Natural killer cell (primary cell): ENCODE data around the gene PATJ. TPM values are rescaled to one million over a fixed set of nuclear protein-coding genes. Genes with fewer than 3 reads are reported as not detected.

Experiments
- ATAC-seq, 3 donors: fragments of 150-1000 bp in 2 of 3; fragments of 200-7000 bp in 1 of 3; cut with Tn5 transposase; 1 replicate in 1 of 3; 2 replicates in 2 of 3; pipeline ENCODE4 v1.10.0; 2021; ENCODE audit warnings: mild to moderate bottlenecking in 2 of 3, moderate library complexity in 2 of 3
- DNase-seq, 2 donors: peaks; one replicate each; pipeline versions ENCODE4 v3.0.0 to v3.0.0-alpha.2; 2013 to 2021; ENCODE audit warnings: mixed read lengths in 1 of 2
- H3K27ac ChIP-seq: one replicate; pipeline ENCODE4 v1.5.1; 2013; ENCODE audit warnings: mild to moderate bottlenecking, low read length
- H3K27me3 ChIP-seq: one replicate; pipeline ENCODE4 v1.6.1; 2013; ENCODE audit warnings: low read length; ENCODE audit not compliant: control insufficient read depth, insufficient read depth
- H3K36me3 ChIP-seq: one replicate; pipeline ENCODE4 v1.6.1; 2013; ENCODE audit warnings: low read length; ENCODE audit not compliant: control insufficient read depth, insufficient read depth
- H3K4me1 ChIP-seq: one replicate; pipeline ENCODE4 v1.6.1; 2013; ENCODE audit warnings: low read length; ENCODE audit not compliant: control insufficient read depth, insufficient read depth
- H3K4me3 ChIP-seq: one replicate; pipeline ENCODE4 v1.5.1; 2013; ENCODE audit warnings: low read length
- H3K9me3 ChIP-seq: one replicate; pipeline ENCODE4 v1.6.1; 2013; ENCODE audit warnings: low read length; ENCODE audit not compliant: control insufficient read depth, insufficient read depth
- H3K27ac Mint-ChIP-seq, 2 donors: one replicate each; pipeline ENCODE4 v1.8.0; 2022; ENCODE audit warnings: mild to moderate bottlenecking in 2 of 2, mixed read lengths in 2 of 2, moderate library complexity in 1 of 2
- H3K27me3 Mint-ChIP-seq, 2 donors: one replicate each; pipeline ENCODE4 v1.8.0; 2022; ENCODE audit warnings: low read depth in 2 of 2, mixed read lengths in 2 of 2
- H3K36me3 Mint-ChIP-seq: one replicate; pipeline ENCODE4 v1.8.0; 2022; ENCODE audit warnings: mixed read lengths
- H3K4me1 Mint-ChIP-seq, 2 donors: one replicate each; pipeline ENCODE4 v1.8.0; 2022; ENCODE audit warnings: mixed read lengths in 2 of 2
- H3K4me3 Mint-ChIP-seq: one replicate; pipeline ENCODE4 v1.8.0; 2022; ENCODE audit warnings: mild to moderate bottlenecking, moderate library complexity, mixed read lengths
- H3K9me3 Mint-ChIP-seq, 2 donors: one replicate each; pipeline ENCODE4 v1.8.0; 2022; ENCODE audit warnings: mixed read lengths in 2 of 2
- CTCF ChIP-seq: fragments of 200-600 bp; IDR thresholded peaks from one replicate; pipeline ENCODE4 v1.8.0; 2022; ENCODE audit warnings: antibody characterized with exemption
- WGBS: methylation state at CpG from one replicate; pipeline ENCODE4 v1.1.7; 2013; ENCODE audit warnings: missing lambda C conversion rate; ENCODE audit not compliant: insufficient coverage; 5-methylcytosine and 5-hydroxymethylcytosine counted together
- intact Hi-C: fragments of 100-400 bp; cut with micrococcal nuclease; formaldehyde crosslinking; loops from one replicate; pipeline ENCODE4 v1.14.2; 2022
- total RNA-seq, 4 donors: library from RNA; stranded (reverse); fragments of 120-200 nt in 1 of 4; gene quantifications; one replicate each; pipeline versions ENCODE4 v1.2.3 to v1.2.4, GENCODE V29; 2013 to 2022

The PATJ gene
- total RNA-seq, 3 donors from 2014 or later (not counting 1 experiment from before 2014, with no cell fraction given) = 15.0 to 18.5 (median 16.7) TPM

- intact Hi-C loops = no loop called here
- no peak overlapping the region for H3K4me3 Mint-ChIP-seq
- Histone ChIP-seq H3K4me3 (no peak overlapping the region), H3K27me3 (peaks cover 3% of the 10 kb centered on the region), H3K27ac (no peak overlapping the region), H3K36me3 (no peaks in the 10 kb centered on the region), H3K9me3 (no peaks in the 10 kb centered on the region), H3K4me1 (no peaks in the 10 kb centered on the region)
- TF ChIP-seq CTCF = no peak
- H3K9me3 Mint-ChIP-seq = no peaks in the 10 kb centered on the region
- no peak overlapping the region for H3K27ac Mint-ChIP-seq
- ATAC-seq = no peak
- H3K27me3 Mint-ChIP-seq = peaks cover 22% of the 10 kb centered on the region in 2 donors
- peaks cover 0 to 6% of the 10 kb centered on the region in 2 donors for H3K4me1 Mint-ChIP-seq
- no peaks in the 10 kb centered on the region for H3K36me3 Mint-ChIP-seq
- 32% methylated on average over 12 of the region's 14 CpGs for WGBS
- no peak for DNase-seq
Measured at GRCh38 chr1:62198069-62198780, 455.9 kb downstream of the PATJ start.

GRCh38 chr1:62198781-62199125 lies 456.5 kb downstream of the PATJ start:
- ATAC-seq = no peak
- H3K4me1 Mint-ChIP-seq = peaks cover 0 to 6% of the 10 kb centered on the region in 2 donors

GRCh38 chr1:62207187-62207586 lies 464.9 kb downstream of the PATJ start:
- Mint-ChIP-seq H3K36me3 (peaks cover 10% of the 10 kb centered on the region), H3K27ac (no peak overlapping the region), H3K27me3 (peaks cover 2 to 8% of the 10 kb centered on the region in 2 donors), H3K9me3 (peaks cover 8 to 10% of the 10 kb centered on the region in 2 donors), H3K4me1 (no peaks in the 10 kb centered on the region), H3K4me3 (no peak overlapping the region)
- H3K4me1 ChIP-seq = no peaks in the 10 kb centered on the region
- WGBS = 98% methylated on average over 2 of the region's 2 CpGs
- TF ChIP-seq CTCF = no peak
- no peaks in the 10 kb centered on the region for H3K36me3 ChIP-seq
- no peak overlapping the region for H3K27ac ChIP-seq
- no peaks in the 10 kb centered on the region for H3K9me3 ChIP-seq
- H3K27me3 ChIP-seq = no peaks in the 10 kb centered on the region
- H3K4me3 ChIP-seq = no peak overlapping the region
- intact Hi-C loops = no loop called here
- DNase-seq (no peak), ATAC-seq (no peak)

More at GRCh38 chr1:62198781-62199125, 456.5 kb downstream of the PATJ start:
- Histone ChIP-seq H3K9me3 (no peaks in the 10 kb centered on the region), H3K27ac (no peak overlapping the region), H3K4me1 (no peaks in the 10 kb centered on the region), H3K36me3 (no peaks in the 10 kb centered on the region), H3K4me3 (no peak overlapping the region), H3K27me3 (peaks cover 3% of the 10 kb centered on the region)
- Mint-ChIP-seq H3K4me3 (no peak overlapping the region), H3K9me3 (no peaks in the 10 kb centered on the region), H3K27me3 (peaks cover 17 to 18% of the 10 kb centered on the region in 2 donors), H3K36me3 (no peaks in the 10 kb centered on the region), H3K27ac (no peak overlapping the region)
- DNase-seq = no peak
- WGBS = 43% methylated on average over 3 of the region's 3 CpGs
- intact Hi-C loops = no loop called here
- TF ChIP-seq CTCF = no peak

- ATAC-seq = no peak
- Mint-ChIP-seq H3K4me3 (no peak overlapping the region), H3K36me3 (peaks cover 10% of the 10 kb centered on the region), H3K27me3 (peaks cover 2 to 8% of the 10 kb centered on the region in 2 donors), H3K4me1 (no peaks in the 10 kb centered on the region), H3K27ac (no peak overlapping the region), H3K9me3 (peaks cover 8 to 10% of the 10 kb centered on the region in 2 donors)
- WGBS = 97% methylated on average over 5 of the region's 5 CpGs
- no peak for DNase-seq
- Histone ChIP-seq H3K4me3 (no peak overlapping the region), H3K27me3 (no peaks in the 10 kb centered on the region), H3K9me3 (no peaks in the 10 kb centered on the region), H3K27ac (no peak overlapping the region), H3K4me1 (no peaks in the 10 kb centered on the region), H3K36me3 (no peaks in the 10 kb centered on the region)
- no peak for TF ChIP-seq CTCF
- intact Hi-C loops = no loop called here
Measured at GRCh38 chr1:62208087-62208486, 465.8 kb downstream of the PATJ start.
